Sigmoid colon (tissue), 7 donors: Measurements from ENCODE around the gene SOSTDC1. TPM values are rescaled to one million over a fixed set of nuclear protein-coding genes. Genes with fewer than 3 reads are reported as not detected.
"Not testable (repeated sequence)": the region's sequence is repeated elsewhere in the genome, so short reads cannot be mapped to it uniquely, and the experiment has no call there.

Experiments used
- DNase-seq: peaks from one replicate; pipeline ENCODE4 v3.0.0-alpha.2; 2019
- H3K27ac ChIP-seq, 4 donors: fragments of 200-600 bp; sonication (generic); one replicate each; pipeline ENCODE4 v1.5.1; 2016 to 2019; ENCODE audit warnings: mild to moderate bottlenecking in 1 of 4
- H3K27me3 ChIP-seq, 3 donors: fragments of 200-600 bp; sonication (generic); one replicate each; pipeline ENCODE4 v1.5.1; 2019; ENCODE audit warnings: mild to moderate bottlenecking in 1 of 3
- H3K36me3 ChIP-seq, 4 donors: fragments of 200-600 bp; sonication (generic); one replicate each; pipeline ENCODE4 v1.5.1; 2016 to 2019
- H3K4me1 ChIP-seq, 4 donors: fragments of 200-600 bp; sonication (generic); one replicate each; pipeline ENCODE4 v1.5.1; 2017 to 2019
- H3K4me3 ChIP-seq, 4 donors: fragments of 200-600 bp; sonication (generic); one replicate each; pipeline ENCODE4 v1.5.1; 2017 to 2019; ENCODE audit warnings: mild to moderate bottlenecking in 2 of 4, moderate library complexity in 1 of 4
- H3K9me3 ChIP-seq, 4 donors: fragments of 200-600 bp in 3 of 4; sonication (generic) in 3 of 4; one replicate each; pipeline versions ENCODE4 v1.5.1 to v1.6.1; 2013 to 2019
- CTCF ChIP-seq, 4 experiments: fragments of 450-650 bp in 3 of 4; fragments of 200-600 bp in 1 of 4; IDR thresholded peaks; one replicate each; pipeline ENCODE4 v1.5.1; 2016 to 2019; ENCODE audit warnings: antibody characterized with exemption in 4 of 4, mild to moderate bottlenecking in 3 of 4, moderate library complexity in 2 of 4
- EP300 ChIP-seq, 4 donors: sonication (generic); formaldehyde crosslinking; IDR thresholded peaks; one replicate each; pipeline ENCODE4 v1.6.1; 2017; ENCODE audit warnings: antibody characterized with exemption in 4 of 4
- POLR2A ChIP-seq, 2 donors: fragments of 450-650 bp; IDR thresholded peaks; one replicate each; pipeline ENCODE4 v1.6.1; 2016; ENCODE audit warnings: antibody characterized with exemption in 2 of 2, mild to moderate bottlenecking in 2 of 2, moderate library complexity in 2 of 2
- POLR2AphosphoS5 ChIP-seq, 4 donors: sonication (generic); formaldehyde crosslinking; IDR thresholded peaks; one replicate each; pipeline ENCODE4 v1.6.1; 2017; ENCODE audit warnings: antibody characterized with exemption in 4 of 4
- WGBS, 2 donors: extraction: QIAGEN DNeasy Blood & Tissue Kit; methylation state at CpG; one replicate each; pipeline ENCODE4 v1.1.7; 2013; 5-methylcytosine and 5-hydroxymethylcytosine counted together
- intact Hi-C: fragments of 100-400 bp; cut with DNase I; formaldehyde crosslinking; loops from one replicate; pipeline ENCODE4 v1.15.1; 2023
- polyA plus RNA-seq, 3 donors: library from polyadenylated mRNA; stranded (reverse); fragments of 200-250 nt; gene quantifications; one replicate each; pipeline ENCODE4 v1.2.3, GENCODE V29; 2013
- total RNA-seq, 4 donors: library from RNA; depleted of rRNA; stranded (reverse); fragments of >200 nt; gene quantifications; one replicate each; pipeline ENCODE4 v1.1.0, GENCODE V29; 2016
- donor health status: healthy with polysubstance abuse.
- donor health status: Bipolar disorder and iron deficiency.
- donor health status: healthy.

Gene SOSTDC1
- total and polyA plus RNA-seq, 7 donors, result 0.36 to 8.7 (median 2.5) TPM

- Histone ChIP-seq H3K27me3 (no peaks in the 10 kb centered on the region), H3K9me3 (no peaks in the 10 kb centered on the region), H3K4me3 (no peak overlapping the region), H3K36me3 (no peaks in the 10 kb centered on the region), H3K4me1 (no peaks in the 10 kb centered on the region), H3K27ac (no peak overlapping the region)
- TF ChIP-seq CTCF (IDR thresholded peaks at IDR 0.05), result no peak
- TF ChIP-seq POLR2AphosphoS5 (IDR thresholded peaks at IDR 0.05), result no peak
- no peak for TF ChIP-seq EP300 (IDR thresholded peaks at IDR 0.05)
- no peak for TF ChIP-seq POLR2A (IDR thresholded peaks at IDR 0.05)
- intact Hi-C loops, result no loop called here
- WGBS, 2 donors, result 55 to 79% methylated on average over 1 of the region's 1 CpG
- DNase-seq, result no peak
Measured at GRCh38 chr7:16455591-16455990, 9.9 kb downstream of the SOSTDC1 start.

GRCh38 chr7:16450366-16450765, 15.2 kb downstream of the SOSTDC1 start:
- TF ChIP-seq EP300 (IDR thresholded peaks at IDR 0.05) (no peak), POLR2AphosphoS5 (IDR thresholded peaks at IDR 0.05) (no peak), CTCF (IDR thresholded peaks at IDR 0.05) (no peak), POLR2A (IDR thresholded peaks at IDR 0.05) (no peak)
- Histone ChIP-seq H3K4me3 (no peak overlapping the region), H3K27ac (no peak overlapping the region), H3K4me1 (peaks cover 0 to 20% (median 14%) of the 10 kb centered on the region in 4 donors), H3K9me3 (no peaks in the 10 kb centered on the region), H3K36me3 (no peaks in the 10 kb centered on the region), H3K27me3 (no peaks in the 10 kb centered on the region)
- no peak for DNase-seq
- intact Hi-C loops, result no loop called here
- 84 to 93% methylated on average over 6 of the region's 6 CpGs for WGBS, 2 donors

- intact Hi-C loops, result no loop called here
- Histone ChIP-seq H3K36me3 (no peaks in the 10 kb centered on the region), H3K9me3 (no peaks in the 10 kb centered on the region), H3K27ac (no peak overlapping the region), H3K27me3 (no peaks in the 10 kb centered on the region), H3K4me1 (peaks cover 0 to 20% (median 14%) of the 10 kb centered on the region in 4 donors), H3K4me3 (no peak overlapping the region)
- no peak for TF ChIP-seq POLR2A (IDR thresholded peaks at IDR 0.05)
- TF ChIP-seq POLR2AphosphoS5 (IDR thresholded peaks at IDR 0.05), result no peak
- no peak for TF ChIP-seq CTCF (IDR thresholded peaks at IDR 0.05)
- TF ChIP-seq EP300 (IDR thresholded peaks at IDR 0.05), result no peak
- no peak for DNase-seq
- WGBS, 2 donors, result 18 to 62% methylated on average over 1 of the region's 1 CpG
Measured at GRCh38 chr7:16447876-16448275, 17.7 kb downstream of the SOSTDC1 start.

- no peak overlapping the region for H3K27ac ChIP-seq
- DNase-seq, result no peak
- peaks cover 0 to 20% (median 14%) of the 10 kb centered on the region in 4 donors for H3K4me1 ChIP-seq
- no peaks in the 10 kb centered on the region for H3K27me3 ChIP-seq
- intact Hi-C loops, result no loop called here
- 84 to 91% methylated on average over 1 of the region's 1 CpG for WGBS, 2 donors
- TF ChIP-seq EP300 (IDR thresholded peaks at IDR 0.05), result no peak
- no peak for TF ChIP-seq CTCF (IDR thresholded peaks at IDR 0.05)
- no peak for TF ChIP-seq POLR2AphosphoS5 (IDR thresholded peaks at IDR 0.05)
- no peak for TF ChIP-seq POLR2A (IDR thresholded peaks at IDR 0.05)
- H3K4me3 ChIP-seq, result no peak overlapping the region
- no peaks in the 10 kb centered on the region for H3K9me3 ChIP-seq
- H3K36me3 ChIP-seq, result no peaks in the 10 kb centered on the region
Measured at GRCh38 chr7:16446508-16446907, 19.0 kb downstream of the SOSTDC1 start.

- H3K36me3 ChIP-seq, intact Hi-C loops, H3K27ac ChIP-seq, DNase-seq, H3K4me3 ChIP-seq, H3K9me3 ChIP-seq, H3K27me3 ChIP-seq: not testable (repeated sequence)
- peaks cover 0 to 20% (median 14%) of the 10 kb centered on the region in 4 donors for H3K4me1 ChIP-seq
- WGBS, 2 donors, result 90 to 96% methylated on average over 2 of the region's 2 CpGs
Measured at GRCh38 chr7:16443871-16444270, 21.7 kb downstream of the SOSTDC1 start.
